PC-9 (cell line): ENCODE results near the gene GALE.

ENCODE experiments used
- EZH2 ChIP-seq: fragments of 200-600 bp; sonication (generic); IDR thresholded peaks from 2 replicates; pipeline ENCODE4 v1.8.0; 2017; ENCODE audit warnings: antibody characterized with exemption, low read depth
- TF ChIP-seq, protein P1 (sequence below): fragments of 200-600 bp; sonication (generic); conservative IDR thresholded peaks from 2 replicates; pipeline ENCODE4 v1.6.1; 2017; ENCODE audit warnings: mixed run types, antibody characterized with exemption, mild to moderate bottlenecking, moderate library complexity

DNA sequence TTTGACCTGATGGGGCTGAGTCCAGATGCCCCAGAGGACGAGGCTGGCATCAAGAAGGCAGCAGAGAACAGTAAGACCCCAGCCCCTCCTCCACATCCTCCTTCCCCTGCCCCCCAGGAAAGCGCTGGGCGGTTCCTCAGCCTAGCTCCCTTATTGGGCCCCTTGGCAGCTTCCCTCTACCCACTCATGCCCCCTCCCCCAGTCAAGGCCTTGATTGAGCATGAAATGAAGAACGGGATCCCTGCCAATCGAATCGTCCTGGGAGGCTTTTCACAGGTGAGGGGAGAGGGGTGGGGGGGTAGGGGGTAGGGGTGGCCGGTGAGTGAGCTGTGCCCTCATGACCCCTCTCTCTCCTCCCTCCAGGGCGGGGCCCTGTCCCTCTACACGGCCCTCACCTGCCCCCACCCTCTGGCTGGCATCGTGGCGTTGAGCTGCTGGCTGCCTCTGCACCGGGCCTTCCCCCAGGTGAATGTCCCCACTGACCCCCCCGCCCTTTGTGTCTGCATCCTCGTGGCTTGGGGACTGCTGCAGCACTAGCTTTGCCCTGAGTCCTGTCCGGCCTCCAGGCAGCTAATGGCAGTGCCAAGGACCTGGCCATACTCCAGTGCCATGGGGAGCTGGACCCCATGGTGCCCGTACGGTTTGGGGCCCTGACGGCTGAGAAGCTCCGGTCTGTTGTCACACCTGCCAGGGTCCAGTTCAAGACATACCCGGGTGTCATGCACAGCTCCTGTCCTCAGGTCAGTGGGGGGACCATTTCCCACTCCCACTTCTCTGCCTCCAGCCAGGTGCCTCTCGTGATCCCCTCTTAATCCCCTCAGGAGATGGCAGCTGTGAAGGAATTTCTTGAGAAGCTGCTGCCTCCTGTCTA lies 6.5 kb downstream of the GALE start:
- TF ChIP-seq, protein P1, sequence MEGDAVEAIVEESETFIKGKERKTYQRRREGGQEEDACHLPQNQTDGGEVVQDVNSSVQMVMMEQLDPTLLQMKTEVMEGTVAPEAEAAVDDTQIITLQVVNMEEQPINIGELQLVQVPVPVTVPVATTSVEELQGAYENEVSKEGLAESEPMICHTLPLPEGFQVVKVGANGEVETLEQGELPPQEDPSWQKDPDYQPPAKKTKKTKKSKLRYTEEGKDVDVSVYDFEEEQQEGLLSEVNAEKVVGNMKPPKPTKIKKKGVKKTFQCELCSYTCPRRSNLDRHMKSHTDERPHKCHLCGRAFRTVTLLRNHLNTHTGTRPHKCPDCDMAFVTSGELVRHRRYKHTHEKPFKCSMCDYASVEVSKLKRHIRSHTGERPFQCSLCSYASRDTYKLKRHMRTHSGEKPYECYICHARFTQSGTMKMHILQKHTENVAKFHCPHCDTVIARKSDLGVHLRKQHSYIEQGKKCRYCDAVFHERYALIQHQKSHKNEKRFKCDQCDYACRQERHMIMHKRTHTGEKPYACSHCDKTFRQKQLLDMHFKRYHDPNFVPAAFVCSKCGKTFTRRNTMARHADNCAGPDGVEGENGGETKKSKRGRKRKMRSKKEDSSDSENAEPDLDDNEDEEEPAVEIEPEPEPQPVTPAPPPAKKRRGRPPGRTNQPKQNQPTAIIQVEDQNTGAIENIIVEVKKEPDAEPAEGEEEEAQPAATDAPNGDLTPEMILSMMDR, result no peak
- no peak for TF ChIP-seq EZH2
